ENCODE results near the gene RNFT2.

DNA sequence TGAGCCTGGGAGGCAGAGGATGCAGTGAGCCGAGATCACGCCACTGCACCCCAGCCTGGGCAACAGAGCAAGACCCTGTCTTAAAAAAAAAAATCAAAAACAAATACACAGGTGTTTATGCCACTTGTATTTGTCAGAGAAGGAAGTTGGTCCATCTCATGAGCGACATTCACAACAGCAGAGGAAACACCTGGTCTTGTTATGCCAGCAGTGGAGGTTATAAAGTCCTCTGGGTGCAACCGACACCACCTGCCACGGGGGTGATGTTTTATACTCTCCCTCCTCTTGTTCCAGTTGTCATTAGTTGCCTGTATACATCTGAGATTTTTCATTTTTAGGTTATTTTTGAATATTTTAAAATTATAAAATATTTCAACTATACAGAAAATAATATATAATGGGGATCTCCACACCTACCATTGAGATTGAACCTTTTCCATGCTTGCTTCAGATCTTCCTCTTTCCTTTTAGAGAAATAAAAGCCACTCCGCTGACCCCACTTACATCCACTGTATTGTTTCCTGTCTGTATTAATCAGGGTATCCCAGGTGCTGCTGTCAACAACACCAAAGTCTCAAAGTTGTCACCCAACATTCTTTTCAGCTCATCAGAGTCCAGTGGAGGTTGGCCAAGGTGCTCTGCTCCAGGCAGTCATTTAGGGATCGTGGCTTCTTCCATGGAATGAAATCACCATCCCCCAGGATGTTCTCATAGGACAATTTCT is 65.1 kb downstream of the RNFT2 start:
- TF ChIP-seq, protein P1, sequence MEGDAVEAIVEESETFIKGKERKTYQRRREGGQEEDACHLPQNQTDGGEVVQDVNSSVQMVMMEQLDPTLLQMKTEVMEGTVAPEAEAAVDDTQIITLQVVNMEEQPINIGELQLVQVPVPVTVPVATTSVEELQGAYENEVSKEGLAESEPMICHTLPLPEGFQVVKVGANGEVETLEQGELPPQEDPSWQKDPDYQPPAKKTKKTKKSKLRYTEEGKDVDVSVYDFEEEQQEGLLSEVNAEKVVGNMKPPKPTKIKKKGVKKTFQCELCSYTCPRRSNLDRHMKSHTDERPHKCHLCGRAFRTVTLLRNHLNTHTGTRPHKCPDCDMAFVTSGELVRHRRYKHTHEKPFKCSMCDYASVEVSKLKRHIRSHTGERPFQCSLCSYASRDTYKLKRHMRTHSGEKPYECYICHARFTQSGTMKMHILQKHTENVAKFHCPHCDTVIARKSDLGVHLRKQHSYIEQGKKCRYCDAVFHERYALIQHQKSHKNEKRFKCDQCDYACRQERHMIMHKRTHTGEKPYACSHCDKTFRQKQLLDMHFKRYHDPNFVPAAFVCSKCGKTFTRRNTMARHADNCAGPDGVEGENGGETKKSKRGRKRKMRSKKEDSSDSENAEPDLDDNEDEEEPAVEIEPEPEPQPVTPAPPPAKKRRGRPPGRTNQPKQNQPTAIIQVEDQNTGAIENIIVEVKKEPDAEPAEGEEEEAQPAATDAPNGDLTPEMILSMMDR (conservative IDR thresholded peaks at IDR 0.05 in 1 of 2, IDR thresholded peaks at IDR 0.05 in 1 of 2; ENCODE audit: extremely low read depth in 1 of 2, insufficient read depth in 1 of 2, low read depth in 1 of 2, low read length in 2 of 2) = no peak
- TF ChIP-seq EZH2 (IDR thresholded peaks at IDR 0.05; ENCODE audit: borderline replicate concordance, low read length) = no peak
